Mesenchymal stem cell (in vitro differentiated cells and primary cell): Measurements from ENCODE around the gene MOV10L1.
A peak's percentile ranks its signal among the peaks of the same experiment; 100 is the strongest.

Experiments used
- DNase-seq: peaks from one replicate; pipeline ENCODE4 v3.0.0-alpha.2; 2013
- H2AFZ ChIP-seq: one replicate; pipeline ENCODE4 v1.6.1; 2013; ENCODE audit warnings: low read depth, mild to moderate bottlenecking, control low read depth, inconsistent platforms, low read length, moderate library complexity
- H2AK5ac ChIP-seq: 2 replicates; pipeline ENCODE4 v1.6.1; 2013; ENCODE audit warnings: low read length, moderate library complexity, mild to moderate bottlenecking, inconsistent platforms; ENCODE audit not compliant: severe bottlenecking
- H2BK120ac ChIP-seq: one replicate; pipeline ENCODE4 v1.6.1; 2013; ENCODE audit warnings: low read depth, mild to moderate bottlenecking, inconsistent platforms, low read length, moderate library complexity
- H2BK12ac ChIP-seq, 2 experiments: one replicate each; pipeline ENCODE4 v1.6.1; 2013; ENCODE audit warnings: inconsistent platforms in 2 of 2, low read length in 2 of 2, mild to moderate bottlenecking in 2 of 2, moderate library complexity in 2 of 2, control low read depth in 1 of 2
- H2BK15ac ChIP-seq: one replicate; pipeline ENCODE4 v1.6.1; 2013; ENCODE audit warnings: mild to moderate bottlenecking, low read depth, inconsistent platforms; ENCODE audit not compliant: poor library complexity, severe bottlenecking
- H2BK5ac ChIP-seq: 2 replicates; pipeline ENCODE4 v1.6.1; 2013; ENCODE audit warnings: low read depth, mild to moderate bottlenecking, low read length, control low read depth, inconsistent platforms; ENCODE audit not compliant: poor library complexity, severe bottlenecking
- H3K14ac ChIP-seq, 2 experiments: one replicate each; pipeline ENCODE4 v1.6.1; 2013; ENCODE audit warnings: inconsistent platforms in 2 of 2, low read length in 2 of 2, control low read depth in 1 of 2, mild to moderate bottlenecking in 1 of 2, moderate library complexity in 1 of 2
- H3K18ac ChIP-seq, 2 experiments: one replicate each; pipeline ENCODE4 v1.6.1; 2013; ENCODE audit warnings: inconsistent platforms in 2 of 2, low read length in 2 of 2, control low read depth in 1 of 2, low read depth in 1 of 2, mild to moderate bottlenecking in 1 of 2
- H3K23ac ChIP-seq, 2 experiments: one replicate each; pipeline ENCODE4 v1.6.1; 2013; ENCODE audit warnings: inconsistent platforms in 2 of 2, low read length in 2 of 2, mild to moderate bottlenecking in 2 of 2, moderate library complexity in 2 of 2, control low read depth in 1 of 2
- H3K27ac ChIP-seq: 2 replicates; pipeline ENCODE4 v1.5.1; 2013; ENCODE audit warnings: mild to moderate bottlenecking, moderate library complexity, low read length, control low read depth, inconsistent platforms; ENCODE audit not compliant: poor library complexity, severe bottlenecking
- H3K27me3 ChIP-seq, 2 experiments: 2 replicates each; pipeline versions ENCODE4 v1.6.1 to v1.7.0; 2013; ENCODE audit warnings: low read length in 2 of 2, mild to moderate bottlenecking in 2 of 2, moderate library complexity in 2 of 2, control low read depth in 1 of 2, inconsistent platforms in 1 of 2; ENCODE audit not compliant: control insufficient read depth in 1 of 2, insufficient read depth in 1 of 2
- H3K36me3 ChIP-seq, 2 experiments: 2 replicates each; pipeline versions ENCODE4 v1.6.1 to v1.7.0; 2013; ENCODE audit warnings: low read length in 2 of 2, control low read depth in 1 of 2, inconsistent platforms in 1 of 2, low read depth in 1 of 2, mild to moderate bottlenecking in 1 of 2; ENCODE audit not compliant: insufficient read depth in 2 of 2, control insufficient read depth in 1 of 2
- H3K4ac ChIP-seq, 2 experiments: one replicate each; pipeline ENCODE4 v1.6.1; 2013; ENCODE audit warnings: inconsistent platforms in 2 of 2, low read length in 2 of 2, mild to moderate bottlenecking in 2 of 2, moderate library complexity in 2 of 2, control low read depth in 1 of 2, low read depth in 1 of 2
- H3K4me1 ChIP-seq: 2 replicates; pipeline ENCODE4 v1.6.1; 2013; ENCODE audit warnings: low read depth, low read length, control low read depth; ENCODE audit not compliant: control insufficient read depth, insufficient read depth
- H3K4me2 ChIP-seq: 2 replicates; pipeline ENCODE4 v1.6.1; 2013; ENCODE audit warnings: low read length, mild to moderate bottlenecking, inconsistent platforms; ENCODE audit not compliant: poor library complexity, severe bottlenecking
- H3K4me3 ChIP-seq, 2 experiments: 2 replicates each; pipeline versions ENCODE4 v1.5.1 to v1.7.0; 2013; ENCODE audit warnings: low read length in 2 of 2, mild to moderate bottlenecking in 2 of 2, control low read depth in 1 of 2, low read depth in 1 of 2; ENCODE audit not compliant: insufficient read depth in 1 of 2
- H3K79me1 ChIP-seq: replicated peaks from 2 replicates; pipeline ENCODE4 v1.6.1; 2013; ENCODE audit warnings: mild to moderate bottlenecking, control low read depth, low read length, inconsistent platforms; ENCODE audit not compliant: poor library complexity, severe bottlenecking
- H3K9ac ChIP-seq: 2 replicates; pipeline ENCODE4 v1.7.0; 2013; ENCODE audit warnings: mild to moderate bottlenecking, low read length, moderate library complexity
- H3K9me3 ChIP-seq: 2 replicates; pipeline ENCODE4 v1.7.0; 2013; ENCODE audit warnings: mild to moderate bottlenecking, low read length; ENCODE audit not compliant: control insufficient read depth
- H4K8ac ChIP-seq: one replicate; pipeline ENCODE4 v1.6.1; 2013; ENCODE audit warnings: inconsistent platforms, mild to moderate bottlenecking, low read length, moderate library complexity
- H4K91ac ChIP-seq: one replicate; pipeline ENCODE4 v1.6.1; 2013; ENCODE audit warnings: mild to moderate bottlenecking, low read length, inconsistent platforms
- WGBS: methylation state at CpG from one replicate; pipeline ENCODE4 v1.1.7; 2013; ENCODE audit warnings: mixed read lengths; 5-methylcytosine and 5-hydroxymethylcytosine counted together

MOV10L1 gene

GRCh38 chr22:50129121-50129736 lies 39.4 kb downstream of the MOV10L1 start:
- peak; percentile 26 for DNase-seq
- 89% methylated on average over 10 of the region's 10 CpGs for WGBS
- H3K79me1 ChIP-seq: no peaks in the 10 kb centered on the region
- H3K9me3 ChIP-seq: peaks cover 3% of the 10 kb centered on the region
- H3K23ac ChIP-seq: no peak overlapping the region
- no peak overlapping the region for H2BK12ac ChIP-seq
- H3K9ac ChIP-seq: no peak overlapping the region
- H2BK120ac ChIP-seq: no peak overlapping the region
- H3K4me1 ChIP-seq: peaks cover 3% of the 10 kb centered on the region
- no peak overlapping the region for H3K18ac ChIP-seq
- peaks cover 0 to 8% of the 10 kb centered on the region in 2 experiments for H3K27me3 ChIP-seq
- H3K4ac ChIP-seq: no peak overlapping the region
- H4K91ac ChIP-seq: no peak overlapping the region
- H2BK15ac ChIP-seq: no peak overlapping the region
- H4K8ac ChIP-seq: no peak overlapping the region
- H3K4me2 ChIP-seq: no peak overlapping the region
- no peak overlapping the region for H2BK5ac ChIP-seq
- no peak overlapping the region for H3K4me3 ChIP-seq
- no peak overlapping the region for H2AK5ac ChIP-seq
- H3K14ac ChIP-seq: no peak overlapping the region
- H3K36me3 ChIP-seq: no peaks in the 10 kb centered on the region
- peak overlapping the region; percentile 13 for H3K27ac ChIP-seq
- H2AFZ ChIP-seq: no peak overlapping the region

DNA sequence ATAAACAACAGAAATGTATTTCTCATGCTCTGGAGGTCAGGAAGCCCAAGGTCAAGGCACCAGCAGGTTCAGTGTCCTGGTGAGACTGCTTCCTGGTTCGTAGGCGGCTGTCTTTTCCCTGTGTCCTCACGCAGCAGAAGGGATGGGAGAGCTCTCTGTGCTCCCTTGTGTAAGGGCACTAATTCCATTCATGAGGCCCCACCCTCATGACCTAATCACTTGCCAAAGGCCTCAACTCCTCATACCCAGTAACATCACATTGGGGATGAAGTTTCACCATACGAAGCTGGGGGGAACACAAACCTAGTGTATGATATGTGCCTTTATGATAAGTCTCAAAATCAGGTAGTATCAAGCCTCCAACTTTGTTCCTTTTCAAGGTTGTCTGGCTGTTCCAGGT lies 42.1 kb downstream of the MOV10L1 start:
- no peak overlapping the region for H3K4me3 ChIP-seq
- no peak overlapping the region for H3K27ac ChIP-seq
- no peak overlapping the region for H3K18ac ChIP-seq
- no peak overlapping the region for H4K8ac ChIP-seq
- H3K14ac ChIP-seq: no peak overlapping the region
- peaks cover 0 to 6% of the 10 kb centered on the region in 2 experiments for H3K27me3 ChIP-seq
- H3K23ac ChIP-seq: no peak overlapping the region
- no peak overlapping the region for H3K9ac ChIP-seq
- H2BK120ac ChIP-seq: no peak overlapping the region
- H3K4ac ChIP-seq: no peak overlapping the region
- DNase-seq: no peak
- no peak overlapping the region for H2AFZ ChIP-seq
- H3K79me1 ChIP-seq: no peaks in the 10 kb centered on the region
- H3K4me1 ChIP-seq: peaks cover 5% of the 10 kb centered on the region
- no peak overlapping the region for H2BK15ac ChIP-seq
- no peak overlapping the region for H3K4me2 ChIP-seq
- peaks cover 3% of the 10 kb centered on the region for H3K9me3 ChIP-seq
- no peak overlapping the region for H2BK5ac ChIP-seq
- H2BK12ac ChIP-seq: no peak overlapping the region
- H2AK5ac ChIP-seq: no peak overlapping the region
- no peaks in the 10 kb centered on the region for H3K36me3 ChIP-seq
- WGBS: 77% methylated on average over 3 of the region's 4 CpGs
- no peak overlapping the region for H4K91ac ChIP-seq

DNA sequence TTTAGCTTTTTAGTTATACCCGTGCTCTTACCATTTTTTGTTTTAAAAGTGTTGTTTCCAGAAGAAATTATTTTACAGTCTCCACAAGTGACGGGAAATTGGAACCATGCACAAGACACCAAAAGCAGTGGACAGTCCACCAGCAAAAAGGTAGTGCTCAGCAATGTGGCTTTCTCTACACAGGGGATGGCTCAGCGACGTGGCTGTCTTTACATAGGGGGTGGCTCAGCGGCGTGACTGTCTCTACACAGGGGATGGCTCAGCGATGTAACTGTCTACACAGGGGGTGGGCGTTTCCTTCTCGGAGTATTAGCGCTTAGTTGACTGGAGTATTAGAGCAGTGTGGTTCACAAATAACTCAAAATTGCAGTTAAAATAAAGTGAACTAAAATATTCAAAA lies 44.7 kb downstream of the MOV10L1 start:
- 89% methylated on average over 7 of the region's 10 CpGs for WGBS
- H3K27ac ChIP-seq: no peak overlapping the region
- no peak overlapping the region for H3K9ac ChIP-seq
- no peak overlapping the region for H3K4me2 ChIP-seq
- no peak overlapping the region for H3K18ac ChIP-seq
- H2BK5ac ChIP-seq: no peak overlapping the region
- H3K14ac ChIP-seq: no peak overlapping the region
- no peak overlapping the region for H3K23ac ChIP-seq
- no peak overlapping the region for H3K4ac ChIP-seq
- H3K36me3 ChIP-seq: no peaks in the 10 kb centered on the region
- no peak overlapping the region for H3K4me3 ChIP-seq
- no peaks in the 10 kb centered on the region for H3K79me1 ChIP-seq
- no peak overlapping the region for H4K8ac ChIP-seq
- H4K91ac ChIP-seq: no peak overlapping the region
- H2AFZ ChIP-seq: no peak overlapping the region
- H3K9me3 ChIP-seq: peaks cover 3% of the 10 kb centered on the region
- no peak overlapping the region for H2BK15ac ChIP-seq
- H2AK5ac ChIP-seq: no peak overlapping the region
- H3K27me3 ChIP-seq: peaks cover 0 to 9% of the 10 kb centered on the region in 2 experiments
- no peak overlapping the region for H2BK12ac ChIP-seq
- H2BK120ac ChIP-seq: no peak overlapping the region
- H3K4me1 ChIP-seq: peaks cover 6% of the 10 kb centered on the region
- no peak for DNase-seq

- Histone ChIP-seq H3K14ac (peak overlapping the region in 1 of 2 experiments; percentile 84), H3K4me2 (no peak overlapping the region), H2AFZ (no peak overlapping the region), H3K9ac (no peak overlapping the region), H4K91ac (no peak overlapping the region), H3K4me3 (no peak overlapping the region), H2BK5ac (no peak overlapping the region), H3K4ac (no peak overlapping the region), H3K27me3 (peaks cover 0 to 11% of the 10 kb centered on the region in 2 experiments), H2BK120ac (no peak overlapping the region), H3K36me3 (no peaks in the 10 kb centered on the region), H3K27ac (no peak overlapping the region), H3K9me3 (peaks cover 3% of the 10 kb centered on the region), H4K8ac (no peak overlapping the region), H3K4me1 (peaks cover 5% of the 10 kb centered on the region), H2BK12ac (no peak overlapping the region), H2BK15ac (no peak overlapping the region), H3K79me1 (no peaks in the 10 kb centered on the region), H3K18ac (no peak overlapping the region), H3K23ac (no peak overlapping the region), H2AK5ac (no peak overlapping the region)
- 96% methylated on average over 3 of the region's 5 CpGs for WGBS
- no peak for DNase-seq
Measured at GRCh38 chr22:50136581-50137015, 46.8 kb downstream of the MOV10L1 start.
